KMS-11 (cell line): ENCODE data around the gene KRT85.

Source experiments
- H2AFZ ChIP-seq: fragments of 200-600 bp; sonication (generic); 2 replicates; pipeline ENCODE4 v1.6.1; 2016; ENCODE audit warnings: antibody characterized with exemption, mixed run types, low read depth
- H3K27ac ChIP-seq: fragments of 200-600 bp; sonication (generic); 2 replicates; pipeline ENCODE4 v1.6.1; 2016; ENCODE audit warnings: mild to moderate bottlenecking, mixed run types
- H3K27me3 ChIP-seq: fragments of 200-600 bp; sonication (generic); 2 replicates; pipeline ENCODE4 v1.6.1; 2017; ENCODE audit warnings: mild to moderate bottlenecking, low read depth, mixed run types, moderate library complexity; ENCODE audit not compliant: insufficient read depth
- H3K36me3 ChIP-seq: fragments of 200-600 bp; sonication (generic); 2 replicates; pipeline ENCODE4 v1.6.1; 2017; ENCODE audit warnings: mild to moderate bottlenecking, mixed run types; ENCODE audit not compliant: insufficient read depth
- H3K4me1 ChIP-seq: fragments of 200-600 bp; sonication (generic); 2 replicates; pipeline ENCODE4 v1.6.1; 2016; ENCODE audit warnings: mild to moderate bottlenecking, low read depth, mixed run types; ENCODE audit not compliant: poor library complexity, severe bottlenecking
- H3K4me2 ChIP-seq: fragments of 200-600 bp; sonication (generic); 2 replicates; pipeline ENCODE4 v1.7.0; 2016; ENCODE audit warnings: mild to moderate bottlenecking, mixed run types
- H3K4me3 ChIP-seq: fragments of 200-600 bp; sonication (generic); IDR thresholded peaks from 2 replicates; pipeline ENCODE4 v1.6.1; 2017; ENCODE audit warnings: low read depth, low read length, mixed read lengths; ENCODE audit not compliant: insufficient read depth
- H3K79me2 ChIP-seq: fragments of 200-600 bp; sonication (generic); 2 replicates; pipeline ENCODE4 v1.6.1; 2016; ENCODE audit warnings: low read depth, mixed run types; ENCODE audit not compliant: insufficient read depth
- H3K9ac ChIP-seq: fragments of 200-600 bp; sonication (generic); 2 replicates; pipeline ENCODE4 v1.6.1; 2016; ENCODE audit warnings: mild to moderate bottlenecking, mixed run types
- H4K20me1 ChIP-seq: fragments of 200-600 bp; sonication (generic); 2 replicates; pipeline ENCODE4 v1.6.1; 2016; ENCODE audit warnings: mild to moderate bottlenecking, mixed run types; ENCODE audit not compliant: insufficient read depth
- TF ChIP-seq, protein P1 (sequence below): fragments of 200-600 bp; sonication (generic); conservative IDR thresholded peaks from 2 replicates; pipeline ENCODE4 v1.6.1; 2017; ENCODE audit warnings: low read depth, mild to moderate bottlenecking, antibody characterized with exemption, low read length, moderate library complexity, mixed read lengths

Gene KRT85

DNA sequence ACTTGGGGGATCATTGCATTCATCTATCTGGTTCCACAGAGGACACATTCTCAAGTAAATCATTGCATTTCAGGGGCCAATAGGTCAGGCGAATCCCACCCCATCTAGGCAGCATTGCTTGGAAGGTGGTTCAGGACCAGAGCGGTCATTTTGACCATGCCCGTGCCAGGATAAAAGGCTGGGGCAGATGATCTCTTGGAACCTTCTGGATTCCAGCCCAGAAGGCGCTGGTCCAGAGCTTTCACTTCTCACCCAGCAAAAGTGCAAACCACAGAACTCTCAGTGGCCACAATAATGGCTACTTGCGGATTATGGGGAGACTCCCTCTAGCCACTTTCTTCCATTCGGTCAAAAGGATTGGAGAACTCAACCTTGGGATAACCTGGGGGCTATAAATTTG, 595 bp upstream of the KRT85 start:
- Histone ChIP-seq H3K36me3 (no peaks in the 10 kb centered on the region), H3K27ac (no peak overlapping the region), H4K20me1 (no peaks in the 10 kb centered on the region), H3K27me3 (peaks cover 91% of the 10 kb centered on the region), H2AFZ (no peak overlapping the region), H3K4me3 (no peak overlapping the region), H3K79me2 (no peaks in the 10 kb centered on the region), H3K4me2 (no peak overlapping the region), H3K9ac (no peak overlapping the region), H3K4me1 (no peaks in the 10 kb centered on the region)
- TF ChIP-seq, protein P1, sequence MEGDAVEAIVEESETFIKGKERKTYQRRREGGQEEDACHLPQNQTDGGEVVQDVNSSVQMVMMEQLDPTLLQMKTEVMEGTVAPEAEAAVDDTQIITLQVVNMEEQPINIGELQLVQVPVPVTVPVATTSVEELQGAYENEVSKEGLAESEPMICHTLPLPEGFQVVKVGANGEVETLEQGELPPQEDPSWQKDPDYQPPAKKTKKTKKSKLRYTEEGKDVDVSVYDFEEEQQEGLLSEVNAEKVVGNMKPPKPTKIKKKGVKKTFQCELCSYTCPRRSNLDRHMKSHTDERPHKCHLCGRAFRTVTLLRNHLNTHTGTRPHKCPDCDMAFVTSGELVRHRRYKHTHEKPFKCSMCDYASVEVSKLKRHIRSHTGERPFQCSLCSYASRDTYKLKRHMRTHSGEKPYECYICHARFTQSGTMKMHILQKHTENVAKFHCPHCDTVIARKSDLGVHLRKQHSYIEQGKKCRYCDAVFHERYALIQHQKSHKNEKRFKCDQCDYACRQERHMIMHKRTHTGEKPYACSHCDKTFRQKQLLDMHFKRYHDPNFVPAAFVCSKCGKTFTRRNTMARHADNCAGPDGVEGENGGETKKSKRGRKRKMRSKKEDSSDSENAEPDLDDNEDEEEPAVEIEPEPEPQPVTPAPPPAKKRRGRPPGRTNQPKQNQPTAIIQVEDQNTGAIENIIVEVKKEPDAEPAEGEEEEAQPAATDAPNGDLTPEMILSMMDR: no peak

DNA sequence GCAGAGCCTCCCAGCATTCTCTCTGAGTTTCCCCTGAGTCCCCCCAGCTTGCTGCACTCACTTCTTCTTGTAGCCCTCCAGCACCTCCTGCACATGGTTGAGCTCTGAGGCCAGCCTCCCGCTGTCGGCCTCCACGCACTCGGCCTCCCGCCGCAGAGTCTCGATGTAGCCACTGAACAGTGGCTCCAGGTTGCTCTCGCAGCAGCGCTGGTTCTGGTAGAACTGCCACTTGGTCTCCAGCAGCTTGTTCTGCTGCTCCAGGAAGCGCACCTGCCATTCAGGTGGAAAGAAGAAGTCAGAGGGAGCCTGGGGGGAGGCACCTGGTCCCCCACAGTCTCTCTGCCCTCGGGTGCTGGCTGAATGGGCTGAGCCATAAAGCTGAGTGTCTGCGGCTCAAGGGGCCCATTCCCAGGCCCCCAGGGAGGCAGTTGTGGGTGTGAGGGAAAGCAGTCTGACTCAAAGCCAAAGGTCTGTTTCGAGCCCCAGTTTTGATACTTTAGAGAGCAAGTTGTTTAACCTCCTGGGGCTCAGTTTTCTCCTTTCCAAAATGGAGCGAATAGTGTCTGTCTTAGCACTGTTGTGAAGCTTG, 2.3 kb downstream of the KRT85 start:
- Histone ChIP-seq H2AFZ (no peak overlapping the region), H3K4me1 (no peaks in the 10 kb centered on the region), H3K9ac (no peak overlapping the region), H3K4me2 (no peak overlapping the region), H3K4me3 (no peak overlapping the region), H3K27ac (no peak overlapping the region), H3K27me3 (peaks cover 74% of the 10 kb centered on the region), H3K36me3 (no peaks in the 10 kb centered on the region), H4K20me1 (no peaks in the 10 kb centered on the region), H3K79me2 (no peaks in the 10 kb centered on the region)
- TF ChIP-seq, protein P1: no peak

DNA sequence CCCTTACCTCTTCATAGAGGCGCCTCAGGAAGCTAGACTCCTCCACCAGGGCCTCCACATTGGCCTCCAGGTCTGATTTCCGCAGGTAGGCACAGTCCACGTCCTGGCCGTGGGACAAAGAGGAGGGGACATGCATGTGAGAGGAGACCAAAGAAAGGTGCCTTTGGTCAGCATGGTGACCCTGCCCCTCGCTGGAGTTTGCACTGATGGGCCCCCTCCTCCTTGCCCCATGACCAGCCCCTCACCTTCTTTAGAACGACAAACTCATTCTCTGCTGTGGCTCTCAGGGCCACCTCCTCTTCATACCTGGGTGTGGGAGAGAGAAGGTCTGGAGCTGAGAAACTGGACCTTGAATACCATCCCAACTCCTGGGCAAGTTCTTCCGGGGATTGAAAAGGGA, 3.2 kb downstream of the KRT85 start:
- H3K79me2 ChIP-seq: no peaks in the 10 kb centered on the region
- no peak overlapping the region for H3K9ac ChIP-seq
- no peak overlapping the region for H2AFZ ChIP-seq
- no peaks in the 10 kb centered on the region for H3K4me1 ChIP-seq
- no peaks in the 10 kb centered on the region for H3K36me3 ChIP-seq
- H4K20me1 ChIP-seq: no peaks in the 10 kb centered on the region
- no peak overlapping the region for H3K4me2 ChIP-seq
- no peak overlapping the region for H3K27ac ChIP-seq
- TF ChIP-seq, protein P1: no peak
- H3K27me3 ChIP-seq: peaks cover 64% of the 10 kb centered on the region
- no peak overlapping the region for H3K4me3 ChIP-seq

DNA sequence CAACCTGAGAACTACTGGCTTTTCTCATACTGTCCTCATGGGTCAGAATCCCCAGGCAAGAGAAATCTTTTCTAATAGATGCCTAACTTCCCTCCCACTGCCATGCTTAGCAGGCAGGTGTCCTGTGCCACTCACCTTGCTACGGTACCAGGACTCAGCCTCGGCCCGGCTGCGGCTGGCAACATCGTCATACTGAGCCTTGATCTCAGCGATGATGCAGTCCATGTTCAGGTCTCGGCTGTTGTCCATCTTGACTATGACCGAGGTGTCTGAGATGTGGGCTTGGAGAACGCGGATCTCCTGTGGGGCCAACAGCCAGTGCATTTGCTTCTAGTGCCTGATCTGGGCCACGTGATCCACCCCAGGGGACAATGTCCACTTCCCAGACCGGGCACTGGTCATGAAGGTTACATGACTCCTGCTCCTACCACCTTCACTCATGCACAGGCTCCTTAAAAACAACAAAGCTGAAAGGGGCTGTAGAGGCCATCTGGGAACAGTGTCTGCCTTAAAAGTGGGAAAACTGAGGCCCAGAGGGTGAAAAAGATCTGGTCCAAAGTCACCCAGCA, 4.1 kb downstream of the KRT85 start:
- no peaks in the 10 kb centered on the region for H3K79me2 ChIP-seq
- H3K36me3 ChIP-seq: no peaks in the 10 kb centered on the region
- H2AFZ ChIP-seq: no peak overlapping the region
- H3K4me3 ChIP-seq: no peak overlapping the region
- TF ChIP-seq, protein P1: no peak
- peaks cover 8% of the 10 kb centered on the region for H3K4me1 ChIP-seq
- H3K27me3 ChIP-seq: peaks cover 56% of the 10 kb centered on the region
- H3K4me2 ChIP-seq: no peak overlapping the region
- H3K9ac ChIP-seq: no peak overlapping the region
- H4K20me1 ChIP-seq: no peaks in the 10 kb centered on the region
- H3K27ac ChIP-seq: no peak overlapping the region
